MCF 10A (cell line): ENCODE results near the gene LCMT1. TPM values are rescaled to one million over a fixed set of nuclear protein-coding genes. Genes with fewer than 3 reads are reported as not detected.

ENCODE experiments used
- BruUV-seq: library from RNA; stranded (reverse); fragments of 400-500 nt; replicated peaks from 2 replicates; lab custom pipeline; 2021; lab: Mats Ljungman, UMichigan
- CTCF ChIA-PET: fragments of 300-600 bp; sonication (Branson Sonifier 250); formaldehyde crosslinking; extraction: SDS; loops from one replicate; lab custom pipeline; 2021; ENCODE audit warnings: antibody characterized with exemption, inconsistent platforms; lab: Yijun Ruan, JAX
- POLR2A ChIA-PET: fragments of 300-600, 350-650 bp; sonication (Branson Sonifier 250); formaldehyde crosslinking; extraction: SDS; loops from one replicate; lab custom pipeline; 2020; ENCODE audit warnings: antibody characterized with exemption, inconsistent platforms; lab: Yijun Ruan, JAX
- DNase-seq: peaks from one replicate; pipeline ENCODE4 v3.0.0-alpha.2; 2018; ENCODE audit not compliant: unreplicated experiment
- H3K27ac Mint-ChIP-seq: one replicate; pipeline ENCODE4 v1.8.0; 2022; ENCODE audit warnings: mild to moderate bottlenecking, low read depth, mixed read lengths; ENCODE audit not compliant: unreplicated experiment
- H3K27me3 Mint-ChIP-seq: one replicate; pipeline ENCODE4 v1.8.0; 2022; ENCODE audit warnings: mixed read lengths; ENCODE audit not compliant: insufficient read depth, unreplicated experiment
- H3K36me3 Mint-ChIP-seq: one replicate; pipeline ENCODE4 v1.8.0; 2022; ENCODE audit warnings: mild to moderate bottlenecking, moderate library complexity, mixed read lengths; ENCODE audit not compliant: insufficient read depth, unreplicated experiment
- H3K4me1 Mint-ChIP-seq: one replicate; pipeline ENCODE4 v1.8.0; 2022; ENCODE audit warnings: mixed read lengths; ENCODE audit not compliant: insufficient read depth, unreplicated experiment
- H3K4me3 Mint-ChIP-seq: one replicate; pipeline ENCODE4 v1.8.0; 2022; ENCODE audit warnings: mild to moderate bottlenecking, moderate library complexity, mixed read lengths; ENCODE audit not compliant: unreplicated experiment
- H3K9me3 Mint-ChIP-seq: one replicate; pipeline ENCODE4 v1.8.0; 2022; ENCODE audit warnings: mixed read lengths; ENCODE audit not compliant: unreplicated experiment
- CTCF ChIP-seq: fragments of 200-600 bp; IDR thresholded peaks from one replicate; pipeline ENCODE4 v1.8.0; 2022; ENCODE audit warnings: antibody characterized with exemption, mild to moderate bottlenecking; ENCODE audit not compliant: unreplicated experiment
- intact Hi-C: fragments of 100-400 bp; cut with micrococcal nuclease; formaldehyde crosslinking; loops from 2 replicates; pipeline ENCODE4 v1.14.1; 2022
- total RNA-seq: library from RNA; stranded (reverse); gene quantifications from 2 replicates; pipeline ENCODE4 v1.2.3, GENCODE V29; 2022

Gene LCMT1
- total RNA-seq, 1 experiment from 2014 or later, result 36.3 TPM

GRCh38 chr16:25157271-25157875 is 45.8 kb downstream of the LCMT1 start:
- DNase-seq, result no peak
- ChIA-PET POLR2A (interaction anchor here (0.6 kb wide), 1 partner anchor 45 kb away, joined by 3 read pairs; no protein-coding TSS in a partner anchor), CTCF (interaction anchor here (0.5 to 0.6 kb wide), 3 partner anchors 29 to 263 kb away, joined by 3 to 6 read pairs (median 3); no protein-coding TSS in a partner anchor)
- intact Hi-C loops, result no loop called here
- BruUV-seq, result no TSS peak
- Mint-ChIP-seq H3K36me3 (peaks cover 43% of the 10 kb centered on the region), H3K27ac (no peak overlapping the region), H3K9me3 (no peaks in the 10 kb centered on the region), H3K4me3 (no peak overlapping the region), H3K4me1 (no peaks in the 10 kb centered on the region), H3K27me3 (no peaks in the 10 kb centered on the region)
- no peak for TF ChIP-seq CTCF

GRCh38 chr16:25158401-25158800 is 46.9 kb downstream of the LCMT1 start:
- POLR2A ChIA-PET, result interaction anchor here (0.5 to 1.1 kb wide), 2 partner anchors 16 to 29 kb away, joined by 3 read pairs; no protein-coding TSS in a partner anchor
- CTCF ChIA-PET, result interaction anchor here (0.6 kb wide), 2 partner anchors 673 to 1976 kb away, joined by 3 to 4 read pairs; no protein-coding TSS in a partner anchor

GRCh38 chr16:25161753-25162367 is 50.3 kb downstream of the LCMT1 start:
- DNase-seq, result no peak
- intact Hi-C loops, result no loop called here
- CTCF ChIA-PET, result no interaction called here
- POLR2A ChIA-PET, result no interaction called here
- no peaks in the 10 kb centered on the region for H3K27me3 Mint-ChIP-seq
- H3K27ac Mint-ChIP-seq, result no peak overlapping the region
- no peak for TF ChIP-seq CTCF
- BruUV-seq, result no TSS peak
- peaks cover 67% of the 10 kb centered on the region for H3K36me3 Mint-ChIP-seq
- no peak overlapping the region for H3K4me3 Mint-ChIP-seq
- H3K4me1 Mint-ChIP-seq, result no peaks in the 10 kb centered on the region
- H3K9me3 Mint-ChIP-seq, result no peaks in the 10 kb centered on the region

More at GRCh38 chr16:25158401-25158800, 46.9 kb downstream of the LCMT1 start:
- no TSS peak for BruUV-seq
- no peak for TF ChIP-seq CTCF
- Mint-ChIP-seq H3K27ac (no peak overlapping the region), H3K9me3 (no peaks in the 10 kb centered on the region), H3K27me3 (no peaks in the 10 kb centered on the region), H3K36me3 (peaks cover 46% of the 10 kb centered on the region), H3K4me3 (no peak overlapping the region), H3K4me1 (no peaks in the 10 kb centered on the region)
- intact Hi-C loops, result no loop called here
- no peak for DNase-seq

- intact Hi-C loops, result no loop called here
- Mint-ChIP-seq H3K27me3 (no peaks in the 10 kb centered on the region), H3K4me1 (no peaks in the 10 kb centered on the region), H3K4me3 (no peak overlapping the region), H3K36me3 (peaks cover 74% of the 10 kb centered on the region), H3K27ac (no peak overlapping the region), H3K9me3 (no peaks in the 10 kb centered on the region)
- ChIA-PET POLR2A (interaction anchor here (0.7 to 0.8 kb wide), 2 partner anchors 23 to 115 kb away, joined by 3 read pairs; no protein-coding TSS in a partner anchor), CTCF (interaction anchor here (0.5 to 1.7 kb wide), 6 partner anchors 12 to 1383 kb away, joined by 3 to 5 read pairs (median 4); no protein-coding TSS in a partner anchor)
- DNase-seq, result no peak
- TF ChIP-seq CTCF, result no peak
- no TSS peak for BruUV-seq
These were observed 52.1 kb downstream of the LCMT1 start for GRCh38 chr16:25163683-25164082.
